ENCODE measurements around the gene ZNF487.
"Not testable (repeated sequence)": the region's sequence is repeated elsewhere in the genome, so short reads cannot be mapped to it uniquely, and the experiment has no call there.

Gene ZNF487

GRCh38 chr10:43403911-43404703 lies 32.8 kb upstream of the ZNF487 start:
- DNase-seq (ENCODE audit: extremely low read depth in 1 of 2, low read depth in 1 of 2), result no peak

GRCh38 chr10:43404704-43405084 lies 32.2 kb upstream of the ZNF487 start:
- DNase-seq (ENCODE audit: extremely low read depth in 1 of 2, low read depth in 1 of 2), result no peak

- peak in 1 of 2 donors; percentile 33 for DNase-seq (ENCODE audit: extremely low read depth in 1 of 2, low read depth in 1 of 2)
These were observed 29.7 kb upstream of the ZNF487 start for GRCh38 chr10:43407148-43407575.

- peak; percentile 66 to 89 for DNase-seq (ENCODE audit: extremely low read depth in 1 of 2, low read depth in 1 of 2)
These were observed 29.2 kb upstream of the ZNF487 start for GRCh38 chr10:43407576-43408330.

- no peak for DNase-seq (ENCODE audit: extremely low read depth in 1 of 2, low read depth in 1 of 2)
These were observed 28.6 kb upstream of the ZNF487 start for GRCh38 chr10:43408331-43408709.

- peak; percentile 93 to 95 for DNase-seq (ENCODE audit: extremely low read depth in 1 of 2, low read depth in 1 of 2)
These were observed 28.1 kb upstream of the ZNF487 start, which contains the start of gene HNRNPF for GRCh38 chr10:43408710-43409384. Gene HNRNPF (minus strand): TSS chr10:43409186. CDS start chr10:43387884, 21,302 bp downstream.

GRCh38 chr10:43409385-43410109 lies 27.4 kb upstream of the ZNF487 start:
- peak in 1 of 2 donors; percentile 43 for DNase-seq (ENCODE audit: extremely low read depth in 1 of 2, low read depth in 1 of 2)

- no peak for DNase-seq (ENCODE audit: extremely low read depth in 1 of 2, low read depth in 1 of 2)
These were observed 26.6 kb upstream of the ZNF487 start for GRCh38 chr10:43410345-43410744.

- DNase-seq (ENCODE audit: extremely low read depth in 1 of 2, low read depth in 1 of 2), result no peak
These were observed 25.4 kb upstream of the ZNF487 start for GRCh38 chr10:43411536-43411935.

GRCh38 chr10:43415544-43415943 lies 21.4 kb upstream of the ZNF487 start:
- no peak for DNase-seq (ENCODE audit: extremely low read depth in 1 of 2, low read depth in 1 of 2)

GRCh38 chr10:43417950-43418768 lies 18.8 kb upstream of the ZNF487 start:
- DNase-seq (ENCODE audit: extremely low read depth in 1 of 2, low read depth in 1 of 2), result no peak

GRCh38 chr10:43419997-43420368 lies 16.9 kb upstream of the ZNF487 start:
- DNase-seq (ENCODE audit: extremely low read depth in 1 of 2, low read depth in 1 of 2), result no peak

GRCh38 chr10:43420369-43421200 lies 16.3 kb upstream of the ZNF487 start:
- peak; percentile 84 to 88 for DNase-seq (ENCODE audit: extremely low read depth in 1 of 2, low read depth in 1 of 2)

- DNase-seq (ENCODE audit: extremely low read depth in 1 of 2, low read depth in 1 of 2), result no peak
These were observed 15.8 kb upstream of the ZNF487 start for GRCh38 chr10:43421201-43421507.

- DNase-seq (ENCODE audit: extremely low read depth in 1 of 2, low read depth in 1 of 2), result no peak
These were observed 15.4 kb upstream of the ZNF487 start for GRCh38 chr10:43421519-43421918.

GRCh38 chr10:43421944-43422343 lies 15.0 kb upstream of the ZNF487 start:
- DNase-seq (ENCODE audit: extremely low read depth in 1 of 2, low read depth in 1 of 2), result not testable (repeated sequence)

- no peak for DNase-seq (ENCODE audit: extremely low read depth in 1 of 2, low read depth in 1 of 2)
These were observed 12.5 kb upstream of the ZNF487 start for GRCh38 chr10:43424416-43424815.

- not testable (repeated sequence) for DNase-seq (ENCODE audit: extremely low read depth in 1 of 2, low read depth in 1 of 2)
These were observed 10.4 kb upstream of the ZNF487 start for GRCh38 chr10:43426476-43426875.

GRCh38 chr10:43427166-43427825 lies 9.6 kb upstream of the ZNF487 start:
- no peak for DNase-seq (ENCODE audit: extremely low read depth in 1 of 2, low read depth in 1 of 2)
